ENCODE results near the gene PIGT.

DNA sequence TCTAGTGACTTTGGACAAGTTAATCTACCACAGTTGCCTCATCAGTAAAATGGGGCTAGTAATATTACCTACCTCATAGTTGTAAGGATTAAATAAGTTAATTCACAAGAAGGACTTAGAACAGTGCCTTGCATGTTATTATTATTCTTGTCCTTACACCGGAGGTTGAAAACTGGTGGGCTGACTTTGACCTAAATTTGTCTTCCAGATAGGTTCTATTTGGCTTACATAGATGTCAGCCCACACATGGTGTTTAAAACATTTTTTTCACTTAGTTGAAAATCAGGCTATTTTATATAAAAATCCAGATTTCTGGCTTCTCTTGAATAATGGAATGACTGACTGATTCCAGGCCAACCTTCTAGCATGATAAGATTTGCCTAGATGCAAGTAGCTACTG is 49.7 kb upstream of the PIGT start:
- no peak for TF ChIP-seq POLR2A (IDR thresholded peaks at IDR 0.05)
- TF ChIP-seq, protein P1, sequence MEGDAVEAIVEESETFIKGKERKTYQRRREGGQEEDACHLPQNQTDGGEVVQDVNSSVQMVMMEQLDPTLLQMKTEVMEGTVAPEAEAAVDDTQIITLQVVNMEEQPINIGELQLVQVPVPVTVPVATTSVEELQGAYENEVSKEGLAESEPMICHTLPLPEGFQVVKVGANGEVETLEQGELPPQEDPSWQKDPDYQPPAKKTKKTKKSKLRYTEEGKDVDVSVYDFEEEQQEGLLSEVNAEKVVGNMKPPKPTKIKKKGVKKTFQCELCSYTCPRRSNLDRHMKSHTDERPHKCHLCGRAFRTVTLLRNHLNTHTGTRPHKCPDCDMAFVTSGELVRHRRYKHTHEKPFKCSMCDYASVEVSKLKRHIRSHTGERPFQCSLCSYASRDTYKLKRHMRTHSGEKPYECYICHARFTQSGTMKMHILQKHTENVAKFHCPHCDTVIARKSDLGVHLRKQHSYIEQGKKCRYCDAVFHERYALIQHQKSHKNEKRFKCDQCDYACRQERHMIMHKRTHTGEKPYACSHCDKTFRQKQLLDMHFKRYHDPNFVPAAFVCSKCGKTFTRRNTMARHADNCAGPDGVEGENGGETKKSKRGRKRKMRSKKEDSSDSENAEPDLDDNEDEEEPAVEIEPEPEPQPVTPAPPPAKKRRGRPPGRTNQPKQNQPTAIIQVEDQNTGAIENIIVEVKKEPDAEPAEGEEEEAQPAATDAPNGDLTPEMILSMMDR (IDR thresholded peaks at IDR 0.05), result no peak
